Measurements from ENCODE around the gene PCDHB14.
"Not testable (repeated sequence)": the region's sequence is repeated elsewhere in the genome, so short reads cannot be mapped to it uniquely, and the experiment has no call there.

PCDHB14 gene

GRCh38 chr5:141241496-141241895, 18.4 kb downstream of the PCDHB14 start:
- no peak overlapping the region for H3K4me3 ChIP-seq (ENCODE audit: low read length)
- no peak for DNase-seq (ENCODE audit: low read depth)
- TF ChIP-seq CTCF (conservative IDR thresholded peaks at IDR 0.05; ENCODE audit: low read depth, low read length): no peak

GRCh38 chr5:141245250-141245717, 22.1 kb downstream of the PCDHB14 start, which contains the start of gene PCDHB15:
PCDHB15 (plus strand) TSS chr5:141245395; CDS start chr5:141245579, 184 bp downstream.
- no peak for DNase-seq (ENCODE audit: low read depth)
- peak; percentile 18 for TF ChIP-seq CTCF (conservative IDR thresholded peaks at IDR 0.05; ENCODE audit: low read depth, low read length)
- no peak within 1 kb of the TSS for H3K4me3 ChIP-seq (ENCODE audit: low read length)

- not testable (repeated sequence) for H3K4me3 ChIP-seq (ENCODE audit: low read length); DNase-seq (ENCODE audit: low read depth)
Measured at GRCh38 chr5:141246971-141247370, 23.8 kb downstream of the PCDHB14 start.

- DNase-seq (ENCODE audit: low read depth); H3K4me3 ChIP-seq (ENCODE audit: low read length): not testable (repeated sequence)
Measured at GRCh38 chr5:141247434-141247833, 24.3 kb downstream of the PCDHB14 start.

GRCh38 chr5:141250576-141250975, 27.4 kb downstream of the PCDHB14 start:
- no peak for TF ChIP-seq CTCF (conservative IDR thresholded peaks at IDR 0.05; ENCODE audit: low read depth, low read length)
- DNase-seq (ENCODE audit: low read depth): no peak
- H3K4me3 ChIP-seq (ENCODE audit: low read length): no peak overlapping the region

GRCh38 chr5:141258464-141258863, 35.3 kb downstream of the PCDHB14 start:
- H3K4me3 ChIP-seq (ENCODE audit: low read length): no peak overlapping the region
- TF ChIP-seq CTCF (conservative IDR thresholded peaks at IDR 0.05; ENCODE audit: low read depth, low read length): no peak
- no peak for DNase-seq (ENCODE audit: low read depth)

GRCh38 chr5:141258948-141259347, 35.8 kb downstream of the PCDHB14 start:
- no peak for TF ChIP-seq CTCF (conservative IDR thresholded peaks at IDR 0.05; ENCODE audit: low read depth, low read length)
- DNase-seq (ENCODE audit: low read depth): no peak
- H3K4me3 ChIP-seq (ENCODE audit: low read length): no peak overlapping the region

- DNase-seq (ENCODE audit: low read depth): no peak
- no peak for TF ChIP-seq CTCF (conservative IDR thresholded peaks at IDR 0.05; ENCODE audit: low read depth, low read length)
- H3K4me3 ChIP-seq (ENCODE audit: low read length): no peak overlapping the region
Measured at GRCh38 chr5:141260458-141261237, 37.5 kb downstream of the PCDHB14 start.

Data from retinal pigment epithelial cell (primary cell).